NB4 (cell line): ENCODE data around the gene ZFHX3.

ENCODE experiments used
- DNase-seq: peaks from one replicate; pipeline ENCODE4 v3.0.0; 2010; ENCODE audit warnings: low read depth
- H3K4me3 ChIP-seq: one replicate; pipeline ENCODE4 v1.5.1; 2011; ENCODE audit warnings: mild to moderate bottlenecking, low read depth, low read length, moderate library complexity
- MYC ChIP-seq: IDR thresholded peaks from 2 replicates; pipeline ENCODE4 v1.6.1; 2011; ENCODE audit warnings: low read depth, low read length
- POLR2A ChIP-seq: IDR thresholded peaks from 2 replicates; pipeline ENCODE4 v1.6.1; 2011; ENCODE audit warnings: mild to moderate bottlenecking; ENCODE audit not compliant: insufficient read length; ENCODE audit errors: extremely low read depth
- TF ChIP-seq, protein P1 (sequence below): IDR thresholded peaks from 2 replicates; pipeline ENCODE4 v1.6.1; 2011; ENCODE audit warnings: low read depth, low read length
- TF ChIP-seq, protein P2 (sequence below): IDR thresholded peaks from one replicate; pipeline ENCODE4 v1.5.1; 2012; ENCODE audit warnings: low read depth, low read length

The ZFHX3 gene

DNA sequence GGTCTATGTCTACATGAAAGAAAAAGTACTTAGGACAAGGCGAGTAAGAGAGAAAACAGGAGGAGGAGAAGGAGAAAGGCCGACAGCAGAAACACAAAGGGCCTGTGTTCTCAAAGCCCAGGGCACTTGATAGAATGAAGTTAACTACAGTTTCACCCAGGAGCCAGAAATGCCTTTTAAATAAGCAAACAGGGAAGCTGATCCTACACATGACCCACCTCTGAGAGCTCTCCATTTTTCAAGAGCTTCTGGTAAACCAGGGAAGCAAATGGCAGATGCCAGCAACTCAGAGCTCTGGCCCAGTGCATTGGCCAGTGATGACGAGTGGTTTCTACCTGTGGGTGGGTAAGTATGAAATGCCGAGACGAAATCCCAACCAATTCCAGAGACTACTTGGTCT is 163.4 kb downstream of the ZFHX3 start:
- TF ChIP-seq, protein P1, sequence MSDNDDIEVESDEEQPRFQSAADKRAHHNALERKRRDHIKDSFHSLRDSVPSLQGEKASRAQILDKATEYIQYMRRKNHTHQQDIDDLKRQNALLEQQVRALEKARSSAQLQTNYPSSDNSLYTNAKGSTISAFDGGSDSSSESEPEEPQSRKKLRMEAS, result no peak
- no peak for TF ChIP-seq MYC
- no peak overlapping the region for H3K4me3 ChIP-seq
- no peak for DNase-seq

DNA sequence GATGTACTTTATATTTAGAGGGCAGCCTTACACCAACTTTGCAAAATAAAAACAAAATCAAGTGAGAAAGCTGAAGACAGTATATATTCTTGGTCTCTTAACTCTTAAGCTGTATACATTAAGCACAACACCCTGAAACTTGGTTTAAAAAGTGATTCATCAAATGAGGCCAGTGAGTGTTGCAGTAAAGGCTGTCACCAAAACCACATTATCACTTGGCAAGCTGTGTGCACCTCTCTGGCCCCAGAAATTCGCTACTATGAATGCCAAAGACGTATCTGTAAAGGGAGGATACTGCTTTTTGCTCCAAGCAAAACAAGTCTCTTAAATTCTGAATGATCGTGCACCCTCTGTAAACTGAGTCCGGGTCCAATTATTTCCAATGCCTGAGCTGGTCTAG is 163.9 kb downstream of the ZFHX3 start:
- peak; percentile 16 for DNase-seq
- no peak overlapping the region for H3K4me3 ChIP-seq
- TF ChIP-seq POLR2A (no peak), MYC (no peak)
- TF ChIP-seq, protein P2, sequence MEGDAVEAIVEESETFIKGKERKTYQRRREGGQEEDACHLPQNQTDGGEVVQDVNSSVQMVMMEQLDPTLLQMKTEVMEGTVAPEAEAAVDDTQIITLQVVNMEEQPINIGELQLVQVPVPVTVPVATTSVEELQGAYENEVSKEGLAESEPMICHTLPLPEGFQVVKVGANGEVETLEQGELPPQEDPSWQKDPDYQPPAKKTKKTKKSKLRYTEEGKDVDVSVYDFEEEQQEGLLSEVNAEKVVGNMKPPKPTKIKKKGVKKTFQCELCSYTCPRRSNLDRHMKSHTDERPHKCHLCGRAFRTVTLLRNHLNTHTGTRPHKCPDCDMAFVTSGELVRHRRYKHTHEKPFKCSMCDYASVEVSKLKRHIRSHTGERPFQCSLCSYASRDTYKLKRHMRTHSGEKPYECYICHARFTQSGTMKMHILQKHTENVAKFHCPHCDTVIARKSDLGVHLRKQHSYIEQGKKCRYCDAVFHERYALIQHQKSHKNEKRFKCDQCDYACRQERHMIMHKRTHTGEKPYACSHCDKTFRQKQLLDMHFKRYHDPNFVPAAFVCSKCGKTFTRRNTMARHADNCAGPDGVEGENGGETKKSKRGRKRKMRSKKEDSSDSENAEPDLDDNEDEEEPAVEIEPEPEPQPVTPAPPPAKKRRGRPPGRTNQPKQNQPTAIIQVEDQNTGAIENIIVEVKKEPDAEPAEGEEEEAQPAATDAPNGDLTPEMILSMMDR, result no peak
- TF ChIP-seq, protein P1, result no peak

DNA sequence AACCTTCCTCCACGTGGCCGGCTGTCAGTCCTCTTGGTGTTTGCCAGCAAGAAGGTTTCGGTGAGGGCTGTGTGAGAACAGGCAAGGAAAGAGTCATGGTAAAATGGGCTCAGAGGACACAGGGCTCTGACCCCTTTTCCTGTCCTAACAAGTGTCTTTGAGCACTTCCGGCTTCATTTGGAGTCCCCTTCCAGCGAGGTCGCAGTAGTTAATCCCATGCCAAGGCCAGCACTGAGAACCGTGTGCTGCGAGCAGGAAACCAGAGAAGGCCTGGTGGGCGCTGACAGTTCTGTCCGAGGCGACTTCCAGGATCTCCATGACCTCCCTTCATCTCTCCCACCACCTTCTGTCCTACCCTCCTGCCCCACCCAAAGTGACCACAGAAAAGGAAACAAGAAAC is 168.1 kb downstream of the ZFHX3 start:
- H3K4me3 ChIP-seq, result no peak overlapping the region
- TF ChIP-seq POLR2A, result no peak
- TF ChIP-seq, protein P1, result no peak
- TF ChIP-seq MYC, result no peak
- TF ChIP-seq, protein P2, result no peak
- no peak for DNase-seq

DNA sequence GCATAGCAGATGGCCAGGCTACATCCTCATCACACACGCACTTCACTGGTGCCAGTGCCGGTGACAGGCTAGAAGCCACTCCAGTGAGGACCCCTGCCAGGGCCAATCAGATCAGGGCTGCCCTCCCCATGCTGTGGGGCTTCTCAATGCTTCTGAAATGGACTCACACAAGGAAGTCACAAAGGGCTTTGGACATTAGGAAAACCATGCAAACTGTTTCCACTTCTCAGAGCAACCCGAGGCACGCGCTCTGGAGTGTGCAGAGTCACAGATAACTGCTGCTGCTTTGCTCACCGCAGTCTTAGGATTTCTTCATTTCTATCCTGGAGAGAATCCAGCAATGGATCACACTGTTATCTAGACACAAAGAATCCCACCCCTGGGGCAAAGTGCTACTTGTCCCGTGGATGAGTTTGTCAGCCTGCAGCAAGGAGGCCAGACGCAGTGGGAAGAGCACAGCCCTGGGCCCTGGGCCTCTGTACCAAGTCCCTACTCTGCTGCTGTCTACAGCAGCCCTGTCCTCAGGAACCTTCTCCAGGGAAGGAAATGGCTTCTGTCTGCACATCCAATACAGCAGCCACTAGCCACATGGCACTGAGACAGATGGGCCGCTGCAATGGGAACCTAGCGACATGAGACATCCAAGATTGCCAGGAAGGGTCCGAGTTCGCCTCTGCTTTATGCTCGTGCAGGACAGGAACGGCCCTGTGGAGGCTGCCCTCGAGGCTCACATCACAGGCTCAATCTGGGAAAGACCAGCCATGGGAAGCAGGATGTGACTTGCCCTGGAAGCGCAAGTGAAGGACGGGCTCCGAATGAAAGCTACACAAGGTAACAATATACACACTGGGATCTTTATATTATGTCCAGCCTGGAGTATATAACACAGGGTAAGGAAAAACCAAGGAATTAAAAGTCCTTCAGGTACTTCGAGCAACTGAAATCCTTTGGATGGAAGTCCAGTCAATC is 169.3 kb downstream of the ZFHX3 start:
- DNase-seq, result no peak
- no peak overlapping the region for H3K4me3 ChIP-seq
- no peak for TF ChIP-seq POLR2A

DNA sequence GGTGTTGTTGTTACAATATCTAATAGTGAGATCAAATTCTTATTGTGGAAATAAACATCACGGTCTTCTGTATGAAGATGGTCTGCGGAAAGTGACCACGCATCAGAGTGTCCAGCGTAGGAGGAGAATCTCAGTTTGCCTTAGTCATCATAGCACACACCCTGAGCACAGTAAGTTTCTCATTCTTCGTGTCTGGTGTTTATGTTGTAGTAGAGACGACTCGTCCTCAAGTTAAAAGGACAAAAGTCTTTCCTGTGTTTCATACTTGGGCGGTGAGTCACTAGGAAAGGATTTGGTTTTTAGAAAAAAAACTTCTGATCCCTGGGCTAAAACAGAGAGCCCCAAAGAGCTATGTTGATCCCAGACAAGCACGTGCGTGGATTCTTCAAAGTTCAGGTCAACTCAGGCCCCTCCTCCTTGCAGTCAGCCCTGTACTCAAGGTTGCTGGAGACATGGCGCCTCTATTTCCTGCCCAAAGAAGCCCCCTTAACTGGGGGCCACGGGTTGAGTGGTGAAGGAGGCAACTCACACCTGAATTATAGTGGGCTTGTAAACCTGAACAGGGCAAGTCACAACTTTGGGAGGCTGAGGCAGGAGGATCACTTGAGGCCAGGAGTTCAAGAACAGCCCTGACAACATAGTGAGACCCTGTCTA is 170.4 kb downstream of the ZFHX3 start:
- no peak overlapping the region for H3K4me3 ChIP-seq
- DNase-seq, result peak; percentile 59
- TF ChIP-seq, protein P2, result no peak
- TF ChIP-seq POLR2A, result no peak
- no peak for TF ChIP-seq MYC
- TF ChIP-seq, protein P1, result no peak

DNA sequence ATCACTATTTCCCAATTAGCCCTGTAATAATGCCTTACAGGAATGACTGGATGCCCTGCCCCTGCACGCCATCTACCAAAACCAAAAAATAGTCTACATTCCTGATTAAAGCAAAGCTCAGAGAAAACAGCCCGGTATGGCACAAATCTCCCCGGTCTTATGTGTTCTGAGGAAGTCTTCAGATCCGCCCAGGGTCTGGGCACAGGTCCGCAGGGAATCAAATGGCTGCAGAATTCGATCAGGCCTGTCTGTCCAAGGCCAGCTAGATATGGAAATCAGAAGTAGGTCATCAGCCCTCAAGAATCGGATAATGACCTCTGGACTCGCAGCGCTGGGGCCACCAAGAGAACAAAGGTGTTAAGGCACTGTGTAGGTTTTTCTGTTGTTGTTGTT is 171.0 kb downstream of the ZFHX3 start:
- TF ChIP-seq, protein P2, result no peak
- TF ChIP-seq POLR2A, result no peak
- no peak for TF ChIP-seq MYC
- TF ChIP-seq, protein P1, result no peak
- H3K4me3 ChIP-seq, result no peak overlapping the region
- DNase-seq, result no peak
